ENCODE results near the gene GPD1L.
A peak's percentile ranks its signal among the peaks of the same experiment; 100 is the strongest.

Gene GPD1L

GRCh38 chr3:32089476-32089875 lies 16.9 kb upstream of the GPD1L start:
- TF ChIP-seq CTCF (IDR thresholded peaks at IDR 0.05; ENCODE audit: extremely low read depth, insufficient read depth, missing control alignments), result no peak
- in situ Hi-C loops (cut with MboI; ENCODE audit: low pct_unique_long_range_greater_than_20kb, low sequenced_read_pairs, unreplicated experiment), result no loop called here
- DNase-seq (ENCODE audit: low spot score), result no peak

DNA sequence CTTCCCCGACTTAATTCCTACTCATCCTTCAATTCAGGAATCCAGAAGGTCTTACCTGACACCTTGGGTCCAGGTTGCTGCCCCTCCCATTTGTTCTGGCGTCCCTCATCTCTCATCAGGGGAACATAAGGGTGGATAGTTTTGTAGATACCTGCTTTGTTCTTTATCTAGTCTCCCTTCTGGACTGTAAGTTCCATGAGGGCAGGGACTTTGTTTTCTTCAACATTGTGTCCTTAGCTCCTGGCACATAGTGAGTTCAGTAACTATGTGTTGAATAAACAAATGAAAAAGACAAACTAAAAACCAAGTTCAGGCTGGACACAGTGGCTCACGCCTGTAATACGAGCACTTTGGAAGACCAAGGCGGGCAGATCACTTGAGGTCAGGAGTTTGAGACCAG lies 13.2 kb upstream of the GPD1L start:
- TF ChIP-seq CTCF (IDR thresholded peaks at IDR 0.05; ENCODE audit: extremely low read depth, insufficient read depth, missing control alignments), result no peak
- no peak for DNase-seq (ENCODE audit: low spot score)
- in situ Hi-C loops (cut with MboI; ENCODE audit: low pct_unique_long_range_greater_than_20kb, low sequenced_read_pairs, unreplicated experiment), result no loop called here

- DNase-seq (ENCODE audit: low spot score), result no peak
- TF ChIP-seq CTCF (IDR thresholded peaks at IDR 0.05; ENCODE audit: extremely low read depth, insufficient read depth, missing control alignments), result no peak
Observed at GRCh38 chr3:32095431-32095830, 11.0 kb upstream of the GPD1L start.

GRCh38 chr3:32097768-32098167 lies 8.7 kb upstream of the GPD1L start:
- TF ChIP-seq CTCF (IDR thresholded peaks at IDR 0.05; ENCODE audit: extremely low read depth, insufficient read depth, missing control alignments), result no peak
- in situ Hi-C loops (cut with MboI; ENCODE audit: low pct_unique_long_range_greater_than_20kb, low sequenced_read_pairs, unreplicated experiment), result no loop called here
- peak; percentile 17 for DNase-seq (ENCODE audit: low spot score)

More at GRCh38 chr3:32095431-32095830, 11.0 kb upstream of the GPD1L start:
- in situ Hi-C loops (cut with MboI; ENCODE audit: low pct_unique_long_range_greater_than_20kb, low sequenced_read_pairs, unreplicated experiment), result no loop called here

DNA sequence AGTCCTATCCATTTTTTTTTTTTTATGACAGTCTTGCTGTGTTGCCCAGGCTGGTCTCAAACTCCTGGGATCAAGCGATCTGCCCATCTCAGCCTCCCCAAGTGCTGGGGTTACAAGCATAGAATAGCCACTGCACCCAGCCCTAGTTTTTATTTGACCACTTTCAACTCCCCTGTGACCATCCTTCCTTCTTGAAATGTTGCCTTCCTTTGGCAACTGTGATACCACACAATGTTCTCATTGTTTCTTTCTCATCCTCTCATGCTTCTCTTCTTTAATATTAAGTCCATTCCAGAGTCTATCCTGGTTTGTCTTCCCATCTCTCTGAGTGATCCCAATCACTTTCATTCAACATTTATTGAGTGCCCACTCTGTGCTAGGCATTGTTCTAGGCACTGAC lies 7.9 kb upstream of the GPD1L start:
- TF ChIP-seq CTCF (IDR thresholded peaks at IDR 0.05; ENCODE audit: extremely low read depth, insufficient read depth, missing control alignments), result no peak
- DNase-seq (ENCODE audit: low spot score), result no peak
- in situ Hi-C loops (cut with MboI; ENCODE audit: low pct_unique_long_range_greater_than_20kb, low sequenced_read_pairs, unreplicated experiment), result no loop called here

- TF ChIP-seq CTCF (IDR thresholded peaks at IDR 0.05; ENCODE audit: extremely low read depth, insufficient read depth, missing control alignments), result no peak
- DNase-seq (ENCODE audit: low spot score), result no peak
- in situ Hi-C loops (cut with MboI; ENCODE audit: low pct_unique_long_range_greater_than_20kb, low sequenced_read_pairs, unreplicated experiment), result no loop called here
Observed at GRCh38 chr3:32100465-32100864, 6.0 kb upstream of the GPD1L start.

- no peak for DNase-seq (ENCODE audit: low spot score)
- TF ChIP-seq CTCF (IDR thresholded peaks at IDR 0.05; ENCODE audit: extremely low read depth, insufficient read depth, missing control alignments), result no peak
- in situ Hi-C loops (cut with MboI; ENCODE audit: low pct_unique_long_range_greater_than_20kb, low sequenced_read_pairs, unreplicated experiment), result no loop called here
Observed at GRCh38 chr3:32102289-32102688, 4.1 kb upstream of the GPD1L start.

Measured in GM13977 (cell line).